Skeletal muscle tissue (tissue), 4 donors: ENCODE data around the gene TUBB4B. TPM values are rescaled to one million over a fixed set of nuclear protein-coding genes. Genes with fewer than 3 reads are reported as not detected.

Experiments
- H3K27ac ChIP-seq: one replicate; pipeline ENCODE4 v1.7.0; 2013; ENCODE audit warnings: mild to moderate bottlenecking, low read depth, low read length, inconsistent platforms
- H3K27me3 ChIP-seq, 3 donors: one replicate each; pipeline ENCODE4 v1.7.0; 2013; ENCODE audit warnings: low read length in 3 of 3; ENCODE audit not compliant: control insufficient read depth in 3 of 3, insufficient read depth in 3 of 3
- H3K36me3 ChIP-seq, 3 donors: one replicate each; pipeline ENCODE4 v1.7.0; 2013; ENCODE audit warnings: low read length in 3 of 3; ENCODE audit not compliant: control insufficient read depth in 3 of 3, insufficient read depth in 3 of 3
- H3K4me1 ChIP-seq, 3 donors: one replicate each; pipeline ENCODE4 v1.7.0; 2013; ENCODE audit warnings: low read length in 3 of 3, mild to moderate bottlenecking in 3 of 3; ENCODE audit not compliant: control insufficient read depth in 3 of 3, insufficient read depth in 3 of 3
- H3K4me3 ChIP-seq, 3 donors: one replicate each; pipeline ENCODE4 v1.7.0; 2013; ENCODE audit warnings: low read length in 3 of 3
- H3K9ac ChIP-seq, 3 donors: one replicate each; pipeline ENCODE4 v1.7.0; 2013; ENCODE audit warnings: low read length in 3 of 3, mild to moderate bottlenecking in 3 of 3, moderate library complexity in 2 of 3, low read depth in 1 of 3
- H3K9me3 ChIP-seq, 3 donors: one replicate each; pipeline ENCODE4 v1.7.0; 2013; ENCODE audit warnings: low read length in 3 of 3; ENCODE audit not compliant: control insufficient read depth in 3 of 3
- total RNA-seq: library from RNA; depleted of rRNA; stranded (reverse); fragments of >200 nt; gene quantifications from one replicate; pipeline ENCODE4 v1.2.3, GENCODE V29; 2014
- donor health status: Osteomylitis.

The TUBB4B gene
- total RNA-seq, 1 donor from 2014 or later: 97.1 TPM

GRCh38 chr9:137244486-137245449, 3.7 kb downstream of the TUBB4B start:
- Histone ChIP-seq H3K9me3 (no peaks in the 10 kb centered on the region), H3K27ac (no peak overlapping the region), H3K36me3 (peaks cover 18 to 24% (median 20%) of the 10 kb centered on the region in 3 donors), H3K27me3 (peaks cover 0 to 2% (median 0%) of the 10 kb centered on the region in 3 donors), H3K4me1 (peaks cover 33 to 59% (median 53%) of the 10 kb centered on the region in 3 donors), H3K4me3 (no peak overlapping the region), H3K9ac (peak overlapping the region in 2 of 3 donors; percentile 8 to 69)

GRCh38 chr9:137245450-137246421, 4.6 kb downstream of the TUBB4B start:
- peak overlapping the region in 1 of 3 donors; percentile 25 for H3K9ac ChIP-seq
- peaks cover 31 to 65% (median 54%) of the 10 kb centered on the region in 3 donors for H3K4me1 ChIP-seq
- H3K27ac ChIP-seq: no peak overlapping the region
- peaks cover 18 to 24% (median 20%) of the 10 kb centered on the region in 3 donors for H3K36me3 ChIP-seq
- no peak overlapping the region for H3K4me3 ChIP-seq
- H3K27me3 ChIP-seq: peaks cover 0 to 2% (median 0%) of the 10 kb centered on the region in 3 donors
- no peaks in the 10 kb centered on the region for H3K9me3 ChIP-seq

- peak overlapping the region in 2 of 3 donors; percentile 29 to 35 for H3K4me3 ChIP-seq
- peaks cover 0 to 2% (median 0%) of the 10 kb centered on the region in 3 donors for H3K27me3 ChIP-seq
- no peak overlapping the region for H3K27ac ChIP-seq
- H3K9me3 ChIP-seq: no peaks in the 10 kb centered on the region
- peak overlapping the region in 2 of 3 donors; percentile 22 to 66 for H3K9ac ChIP-seq
- H3K36me3 ChIP-seq: peaks cover 14 to 17% (median 15%) of the 10 kb centered on the region in 3 donors
- H3K4me1 ChIP-seq: peaks cover 26 to 60% (median 50%) of the 10 kb centered on the region in 3 donors
Measured at GRCh38 chr9:137247135-137247915, 6.2 kb downstream of the TUBB4B start.

GRCh38 chr9:137247916-137248175, 6.8 kb downstream of the TUBB4B start:
- H3K4me3 ChIP-seq: no peak overlapping the region
- H3K4me1 ChIP-seq: peaks cover 21 to 55% (median 44%) of the 10 kb centered on the region in 3 donors

GRCh38 chr9:137250329-137251193, 9.5 kb downstream of the TUBB4B start:
- Histone ChIP-seq H3K27me3 (peaks cover 0 to 2% (median 0%) of the 10 kb centered on the region in 3 donors), H3K9me3 (no peaks in the 10 kb centered on the region), H3K4me1 (peaks cover 15 to 39% (median 30%) of the 10 kb centered on the region in 3 donors), H3K36me3 (no peaks in the 10 kb centered on the region), H3K27ac (no peak overlapping the region), H3K9ac (peak overlapping the region in 2 of 3 donors; percentile 33 to 43), H3K4me3 (no peak overlapping the region)

More at GRCh38 chr9:137247916-137248175, 6.8 kb downstream of the TUBB4B start:
- Histone ChIP-seq H3K36me3 (peaks cover 10 to 11% (median 10%) of the 10 kb centered on the region in 3 donors), H3K27me3 (peaks cover 0 to 2% (median 0%) of the 10 kb centered on the region in 3 donors), H3K27ac (no peak overlapping the region), H3K9me3 (no peaks in the 10 kb centered on the region), H3K9ac (peak overlapping the region in 1 of 3 donors; percentile 66)

GRCh38 chr9:137251194-137251461, 10.0 kb downstream of the TUBB4B start, which contains the start of gene STPG3:
TSS of gene STPG3 (plus strand) at chr9:137251286. CDS start at chr9:137251287, 1 bp downstream.
- H3K4me1 ChIP-seq: peaks cover 20 to 39% (median 33%) of the 10 kb centered on the region in 3 donors
- peaks cover 0 to under 1% (median under 1%) of the 10 kb centered on the region in 3 donors for H3K36me3 ChIP-seq
- no peak within 1 kb of the TSS for H3K4me3 ChIP-seq
- no peak within 1 kb of the TSS for H3K27ac ChIP-seq
- H3K9ac ChIP-seq: peak within 1 kb of the TSS in 2 of 3 donors; percentile 33 to 43
- peaks cover 0 to 2% (median 0%) of the 10 kb centered on the region in 3 donors for H3K27me3 ChIP-seq
- H3K9me3 ChIP-seq: no peaks in the 10 kb centered on the region

GRCh38 chr9:137251490-137252268, 10.6 kb downstream of the TUBB4B start:
- Histone ChIP-seq H3K27ac (no peak overlapping the region), H3K9ac (no peak overlapping the region), H3K4me1 (peaks cover 25 to 43% (median 38%) of the 10 kb centered on the region in 3 donors), H3K27me3 (peaks cover 0 to 2% (median 0%) of the 10 kb centered on the region in 3 donors), H3K9me3 (no peaks in the 10 kb centered on the region), H3K36me3 (peaks cover 2 to 6% (median 6%) of the 10 kb centered on the region in 3 donors), H3K4me3 (no peak overlapping the region)
